ENCODE measurements around the gene SMIM14. TPM values are rescaled to one million over a fixed set of nuclear protein-coding genes. Genes with fewer than 3 reads are reported as not detected.

SMIM14 gene
- total and polyA plus RNA-seq, 2 donors (not counting 1 experiment from before 2014, with no cell fraction given) = 39.0 to 41.4 TPM

GRCh38 chr4:39543034-39543433, 95.6 kb downstream of the SMIM14 start:
- Histone ChIP-seq H3K79me2 (ENCODE audit: control insufficient read depth, insufficient read depth, low read length) (no peaks in the 10 kb centered on the region), H3K27me3 (ENCODE audit: control insufficient read depth, insufficient read depth, low read length) (no peaks in the 10 kb centered on the region)
- TF ChIP-seq CTCF (conservative IDR thresholded peaks at IDR 0.05 in 1 of 2, IDR thresholded peaks at IDR 0.05 in 1 of 2; ENCODE audit: low read depth in 1 of 2, low read length in 2 of 2) (no peak), EZH2 (IDR thresholded peaks at IDR 0.05; ENCODE audit: low read length, missing control alignments) (no peak)

GRCh38 chr4:39542611-39543012, 96.1 kb downstream of the SMIM14 start:
- Histone ChIP-seq H4K20me1 (ENCODE audit: control insufficient read depth, extremely low read depth, insufficient read depth, low read length) (no peaks in the 10 kb centered on the region), H3K4me2 (ENCODE audit: extremely low read depth, insufficient read depth, low read length) (no peak overlapping the region), H3K36me3 (ENCODE audit: control insufficient read depth, insufficient read depth, low read length) (no peaks in the 10 kb centered on the region), H3K4me3 (replicated peaks in 1 of 4; ENCODE audit: control extremely low read depth in 1 of 4, insufficient read depth in 1 of 4, low read depth in 3 of 4, low read length in 4 of 4) (no peak overlapping the region), H3K9ac (ENCODE audit: insufficient read depth, low read length) (no peak overlapping the region), H3K4me1 (ENCODE audit: control insufficient read depth, extremely low read depth, insufficient read depth, low read length) (no peaks in the 10 kb centered on the region), H3K27me3 (ENCODE audit: control insufficient read depth, insufficient read depth, low read length) (no peaks in the 10 kb centered on the region), H3K9me3 (ENCODE audit: control insufficient read depth, insufficient read depth, low read depth, low read length) (no peaks in the 10 kb centered on the region), H3K27ac (ENCODE audit: insufficient read depth, low read length) (no peak overlapping the region), H3K79me2 (ENCODE audit: control insufficient read depth, insufficient read depth, low read length) (no peaks in the 10 kb centered on the region), H2AFZ (ENCODE audit: low read length) (no peak overlapping the region)
- DNase-seq (ENCODE audit: low read depth in 2 of 2) = peak in 1 of 2 donors; percentile 11
- no peak for TF ChIP-seq EZH2 (IDR thresholded peaks at IDR 0.05; ENCODE audit: low read length, missing control alignments)

More at GRCh38 chr4:39543034-39543433, 95.6 kb downstream of the SMIM14 start:
- no peak overlapping the region for H3K9ac ChIP-seq (ENCODE audit: insufficient read depth, low read length)
- no peak overlapping the region for H3K4me3 ChIP-seq (replicated peaks in 1 of 4; ENCODE audit: control extremely low read depth in 1 of 4, insufficient read depth in 1 of 4, low read depth in 3 of 4, low read length in 4 of 4)
- no peaks in the 10 kb centered on the region for H3K9me3 ChIP-seq (ENCODE audit: control insufficient read depth, insufficient read depth, low read depth, low read length)
- no peak for DNase-seq (ENCODE audit: low read depth in 2 of 2)
- no peak overlapping the region for H3K4me2 ChIP-seq (ENCODE audit: extremely low read depth, insufficient read depth, low read length)
- no peak overlapping the region for H2AFZ ChIP-seq (ENCODE audit: low read length)
- no peak overlapping the region for H3K27ac ChIP-seq (ENCODE audit: insufficient read depth, low read length)
- no peaks in the 10 kb centered on the region for H4K20me1 ChIP-seq (ENCODE audit: control insufficient read depth, extremely low read depth, insufficient read depth, low read length)
- no peaks in the 10 kb centered on the region for H3K4me1 ChIP-seq (ENCODE audit: control insufficient read depth, extremely low read depth, insufficient read depth, low read length)
- no peaks in the 10 kb centered on the region for H3K36me3 ChIP-seq (ENCODE audit: control insufficient read depth, insufficient read depth, low read length)

GRCh38 chr4:39541987-39542610, 96.6 kb downstream of the SMIM14 start:
- no peaks in the 10 kb centered on the region for H3K79me2 ChIP-seq (ENCODE audit: control insufficient read depth, insufficient read depth, low read length)
- no peaks in the 10 kb centered on the region for H3K9me3 ChIP-seq (ENCODE audit: control insufficient read depth, insufficient read depth, low read depth, low read length)
- H3K27ac ChIP-seq (ENCODE audit: insufficient read depth, low read length) = no peak overlapping the region
- no peaks in the 10 kb centered on the region for H3K36me3 ChIP-seq (ENCODE audit: control insufficient read depth, insufficient read depth, low read length)
- H2AFZ ChIP-seq (ENCODE audit: low read length) = no peak overlapping the region
- H3K4me3 ChIP-seq (replicated peaks in 1 of 4; ENCODE audit: control extremely low read depth in 1 of 4, insufficient read depth in 1 of 4, low read depth in 3 of 4, low read length in 4 of 4) = no peak overlapping the region
- H4K20me1 ChIP-seq (ENCODE audit: control insufficient read depth, extremely low read depth, insufficient read depth, low read length) = no peaks in the 10 kb centered on the region
- no peak for DNase-seq (ENCODE audit: low read depth in 2 of 2)
- no peak overlapping the region for H3K9ac ChIP-seq (ENCODE audit: insufficient read depth, low read length)
- no peak overlapping the region for H3K4me2 ChIP-seq (ENCODE audit: extremely low read depth, insufficient read depth, low read length)
- H3K27me3 ChIP-seq (ENCODE audit: control insufficient read depth, insufficient read depth, low read length) = no peaks in the 10 kb centered on the region
- H3K4me1 ChIP-seq (ENCODE audit: control insufficient read depth, extremely low read depth, insufficient read depth, low read length) = no peaks in the 10 kb centered on the region
- no peak for TF ChIP-seq EZH2 (IDR thresholded peaks at IDR 0.05; ENCODE audit: low read length, missing control alignments)
- no peak for TF ChIP-seq CTCF (conservative IDR thresholded peaks at IDR 0.05 in 1 of 2, IDR thresholded peaks at IDR 0.05 in 1 of 2; ENCODE audit: low read depth in 1 of 2, low read length in 2 of 2)
